ENCODE results near the gene ZNF66. TPM values are rescaled to one million over a fixed set of nuclear protein-coding genes. Genes with fewer than 3 reads are reported as not detected.

Gene ZNF66
- total RNA-seq, 4 donors from 2014 or later = 4.1 to 7.3 (median 6.7) TPM

GRCh38 chr19:20840371-20840770, 64.3 kb downstream of the ZNF66 start:
- intact Hi-C loops (cut with DNase I; ENCODE audit: low total_unique reads) = no loop called here

More at GRCh38 chr19:20840371-20840770, 64.3 kb downstream of the ZNF66 start:
- in situ Hi-C loops (cut with MboI; ENCODE audit: low pct_ligation_motif_present in 1 of 4, low pct_unique_long_range_greater_than_20kb in 1 of 4, low sequenced_read_pairs in 3 of 4) = no loop called here
- H3K9me3 ChIP-seq = peaks cover 28 to 39% of the 10 kb centered on the region in 2 donors
- no peak for DNase-seq
- H3K36me3 ChIP-seq = no peaks in the 10 kb centered on the region
- no peaks in the 10 kb centered on the region for H3K4me1 ChIP-seq
- TF ChIP-seq CTCF (IDR thresholded peaks at IDR 0.05) = no peak
- TF ChIP-seq POLR2A (IDR thresholded peaks at IDR 0.05) = no peak
- no peak for TF ChIP-seq EP300 (IDR thresholded peaks at IDR 0.05; ENCODE audit: low read depth)
- no peak overlapping the region for H3K27ac ChIP-seq
- WGBS, 2 donors (ENCODE audit: low coverage in 1 of 2) = 93 to 96% methylated on average over 3 of the region's 3 CpGs
- H3K27me3 ChIP-seq = no peaks in the 10 kb centered on the region
- no peak overlapping the region for H3K4me3 ChIP-seq

Other genes starting within 250 kb of the ZNF66 start
- gene ZNF737, start 210.5 kb upstream of the ZNF66 start, total RNA-seq = 10 to 100 TPM in 3 of 4 donors, 1 to 10 TPM in 1; 5.6 to 16.4 (median 13.6) TPM
- gene ZNF626, start 114.7 kb upstream of the ZNF66 start, total RNA-seq = 1 to 10 TPM in 3 of 4 donors, not detected in 1; 1.2 to 7.1 (median 4.1) TPM
- gene ZNF85, start 146.9 kb downstream of the ZNF66 start, total RNA-seq = 1 to 10 TPM; 2.8 to 9.7 (median 7.2) TPM
- 1 to 10 TPM; 2.2 to 8.3 (median 4.3) TPM for gene ZNF430, start 244.4 kb downstream of the ZNF66 start, total RNA-seq